ENCODE results near the gene FAAP100.
"Not testable (repeated sequence)": the region's sequence is repeated elsewhere in the genome, so short reads cannot be mapped to it uniquely, and the experiment has no call there.

Gene FAAP100, protein sequence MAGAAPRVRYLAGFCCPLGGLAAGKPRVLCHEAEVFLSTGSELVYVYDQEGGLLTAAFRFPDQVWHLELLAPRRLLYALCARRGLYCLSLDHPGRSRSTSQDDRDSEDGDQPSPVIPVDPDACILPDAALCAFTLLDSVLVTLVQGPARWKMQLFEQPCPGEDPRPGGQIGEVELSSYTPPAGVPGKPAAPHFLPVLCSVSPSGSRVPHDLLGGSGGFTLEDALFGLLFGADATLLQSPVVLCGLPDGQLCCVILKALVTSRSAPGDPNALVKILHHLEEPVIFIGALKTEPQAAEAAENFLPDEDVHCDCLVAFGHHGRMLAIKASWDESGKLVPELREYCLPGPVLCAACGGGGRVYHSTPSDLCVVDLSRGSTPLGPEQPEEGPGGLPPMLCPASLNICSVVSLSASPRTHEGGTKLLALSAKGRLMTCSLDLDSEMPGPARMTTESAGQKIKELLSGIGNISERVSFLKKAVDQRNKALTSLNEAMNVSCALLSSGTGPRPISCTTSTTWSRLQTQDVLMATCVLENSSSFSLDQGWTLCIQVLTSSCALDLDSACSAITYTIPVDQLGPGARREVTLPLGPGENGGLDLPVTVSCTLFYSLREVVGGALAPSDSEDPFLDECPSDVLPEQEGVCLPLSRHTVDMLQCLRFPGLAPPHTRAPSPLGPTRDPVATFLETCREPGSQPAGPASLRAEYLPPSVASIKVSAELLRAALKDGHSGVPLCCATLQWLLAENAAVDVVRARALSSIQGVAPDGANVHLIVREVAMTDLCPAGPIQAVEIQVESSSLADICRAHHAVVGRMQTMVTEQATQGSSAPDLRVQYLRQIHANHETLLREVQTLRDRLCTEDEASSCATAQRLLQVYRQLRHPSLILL

DNA sequence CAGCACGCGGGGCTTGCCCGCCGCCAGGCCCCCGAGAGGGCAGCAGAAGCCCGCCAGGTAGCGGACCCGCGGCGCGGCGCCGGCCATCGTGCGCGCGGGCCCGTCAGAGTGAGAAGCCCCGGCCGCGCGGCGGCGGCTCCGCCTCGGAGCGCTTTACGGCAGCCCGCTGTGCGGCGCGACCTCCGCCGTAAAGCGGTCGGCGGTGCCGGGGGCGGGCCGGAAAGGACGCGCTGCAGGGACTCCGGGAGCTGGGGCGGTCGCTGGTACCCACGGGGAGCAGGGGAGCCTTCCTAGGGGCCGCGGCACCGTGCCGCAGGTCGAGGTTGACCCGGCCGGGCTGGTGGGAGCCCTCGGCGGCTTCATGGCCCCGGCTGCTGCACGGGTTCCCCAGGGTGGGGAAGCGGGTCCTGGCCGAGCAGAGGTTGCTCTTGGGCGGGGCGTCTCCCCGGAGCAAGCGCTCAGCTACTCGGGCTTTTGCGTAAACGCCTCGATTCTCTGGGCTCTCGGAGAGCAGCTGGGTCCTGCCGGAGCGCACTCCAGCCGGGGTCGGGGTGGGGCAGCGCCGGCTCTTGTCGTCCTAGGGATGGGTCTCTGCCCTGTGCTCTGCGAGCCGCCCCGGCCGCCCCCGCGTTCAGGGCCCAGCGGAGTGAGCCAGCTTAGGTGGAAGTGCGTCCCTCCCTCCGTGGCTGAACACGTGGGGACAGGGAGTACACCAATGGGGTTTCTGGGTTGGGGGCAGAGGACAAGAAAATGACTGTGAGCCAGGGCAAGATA, at the start of gene FAAP100:
Gene FAAP100, minus strand, starts transcription at position 110 of the 774 bp plus-strand sequence. Its CDS starts 23 bp downstream, at position 87.
- peak; percentile 81 for DNase-seq

DNA sequence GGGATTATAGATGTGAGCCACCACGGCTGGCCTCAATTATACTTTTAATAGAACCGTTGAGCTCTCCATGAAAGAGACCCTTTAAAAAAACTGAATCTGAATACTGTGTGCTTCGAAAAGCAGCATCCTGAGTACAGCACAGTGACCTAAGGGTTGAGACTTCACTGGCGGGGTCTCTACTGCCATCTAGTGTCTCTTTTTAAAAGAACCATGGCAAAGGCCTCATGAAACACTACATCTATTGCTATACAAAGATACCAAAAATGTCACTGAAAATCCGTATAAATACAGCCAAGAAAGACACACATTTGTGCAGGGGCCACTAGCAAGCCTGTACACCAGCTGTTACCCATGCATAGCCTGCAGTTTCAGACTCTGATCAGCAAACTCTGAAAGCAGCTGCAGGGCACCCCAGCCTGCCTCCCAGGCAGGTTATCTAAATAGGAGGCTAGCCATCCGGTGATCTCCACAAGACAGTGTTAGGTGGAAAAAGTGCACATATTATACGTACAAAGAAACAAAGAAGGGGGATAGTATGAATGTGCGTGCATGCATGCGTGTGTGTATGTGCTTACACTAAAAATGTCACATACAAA, 49.5 kb upstream of the FAAP100 start:
- no peak for DNase-seq

DNA sequence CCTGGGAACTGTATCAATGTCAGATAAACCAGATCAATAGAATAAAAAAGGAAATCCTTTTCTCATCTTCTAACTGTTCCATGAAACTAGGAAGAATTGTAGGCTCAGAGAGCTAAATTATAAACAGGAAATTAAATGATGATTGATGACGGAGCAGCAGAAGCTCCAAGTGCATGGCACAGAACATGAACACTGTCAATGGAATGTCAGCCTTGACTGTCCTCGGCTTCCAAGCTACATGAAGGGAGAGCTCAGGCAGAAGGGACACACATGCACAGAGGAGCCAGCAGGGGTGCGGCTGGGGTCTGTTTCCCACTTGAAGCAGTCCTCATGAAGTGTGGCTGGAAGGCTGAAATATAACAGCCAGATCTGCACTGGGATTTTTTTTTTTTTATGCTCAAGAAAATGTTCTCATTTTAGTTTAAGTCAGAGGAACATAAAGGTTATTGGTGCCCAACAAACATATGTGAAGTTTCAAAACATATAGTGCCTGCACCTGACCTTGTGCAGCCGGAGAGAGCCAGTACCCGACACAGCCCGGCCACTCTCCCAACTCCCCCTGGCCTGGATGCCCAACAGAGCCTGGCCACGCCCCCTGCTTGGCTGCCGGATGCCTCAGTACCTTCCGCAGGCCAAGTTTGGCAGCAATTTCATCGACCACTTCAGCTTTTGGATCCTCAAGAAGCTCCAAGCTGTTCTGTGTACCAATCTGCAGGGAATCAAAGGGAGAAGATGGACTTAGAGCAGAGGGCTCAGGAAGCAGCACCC, 47.8 kb upstream of the FAAP100 start:
- no peak for DNase-seq

DNA sequence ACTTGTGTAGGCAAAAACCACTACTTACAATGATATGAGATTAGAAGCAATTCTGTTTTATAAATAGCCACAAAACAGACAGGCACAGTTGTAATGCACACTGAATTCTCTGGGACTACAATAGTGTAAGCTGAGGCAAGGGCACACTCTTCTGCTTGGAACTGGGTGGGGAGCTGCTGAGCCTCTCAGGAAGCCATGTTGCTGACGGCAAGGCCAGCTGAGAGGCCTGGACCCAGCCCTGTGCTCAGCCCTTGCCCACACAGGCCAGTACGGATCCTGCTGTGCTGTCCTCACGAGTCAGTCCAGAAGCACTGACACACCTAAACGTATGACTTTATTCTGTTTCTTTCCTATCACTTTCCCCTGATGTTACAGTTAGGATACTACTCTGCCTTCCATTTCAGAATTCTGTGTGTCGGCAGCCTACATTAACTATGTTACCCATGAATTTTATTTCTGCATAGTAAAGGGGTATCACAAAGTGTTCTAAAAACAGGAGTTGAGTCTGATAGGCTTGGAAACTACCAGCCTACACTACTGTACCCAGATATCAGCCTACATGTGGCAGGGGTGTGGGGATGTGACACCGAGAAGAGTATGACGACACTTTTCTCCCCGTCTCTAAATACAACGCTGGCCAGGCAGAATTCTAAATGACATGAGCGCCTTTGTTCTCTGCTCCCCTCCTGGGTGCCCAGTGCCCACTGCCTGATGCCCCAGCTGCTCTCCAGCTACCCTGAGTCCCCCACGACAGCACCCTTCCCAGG, 41.1 kb upstream of the FAAP100 start:
- DNase-seq: no peak

DNA sequence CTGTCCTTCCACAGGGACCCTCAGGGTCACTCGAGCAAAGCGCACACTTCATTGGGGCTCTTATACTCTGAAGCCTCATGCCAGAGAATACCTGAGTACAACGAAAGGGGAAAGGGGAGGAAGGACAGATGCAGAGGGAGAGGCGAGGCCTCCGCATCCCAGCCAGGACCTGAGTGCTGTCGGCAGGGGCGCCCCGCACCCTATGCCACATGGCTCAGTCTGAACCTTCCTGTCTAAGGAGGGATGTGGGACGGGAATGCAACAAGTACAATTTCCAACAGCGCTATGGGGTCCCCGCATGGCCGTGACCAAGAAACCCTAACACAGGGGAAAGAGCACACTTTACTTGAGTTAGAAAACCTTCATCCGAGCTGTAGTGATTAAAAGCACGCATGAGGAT, 39.8 kb upstream of the FAAP100 start:
- DNase-seq: no peak

DNA sequence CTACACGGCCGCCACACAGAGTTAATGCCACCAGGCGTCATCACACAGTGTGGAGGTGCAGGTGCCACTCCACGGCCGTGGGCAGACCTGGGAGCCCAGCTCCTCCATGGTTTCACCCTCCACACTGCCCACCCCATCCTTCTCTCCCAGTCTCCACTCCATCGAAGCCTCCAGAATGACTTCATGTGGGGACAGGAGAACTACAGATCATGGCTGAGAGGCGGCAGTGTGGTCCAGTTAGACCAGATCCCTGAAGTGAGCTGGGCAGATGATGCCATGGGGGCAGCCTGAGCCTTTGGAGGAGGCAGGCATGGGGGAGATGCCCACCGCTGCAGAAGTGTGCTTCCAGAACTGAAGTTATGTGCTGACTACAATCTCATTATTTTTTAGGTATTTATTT, 38.0 kb upstream of the FAAP100 start:
- DNase-seq: no peak

DNA sequence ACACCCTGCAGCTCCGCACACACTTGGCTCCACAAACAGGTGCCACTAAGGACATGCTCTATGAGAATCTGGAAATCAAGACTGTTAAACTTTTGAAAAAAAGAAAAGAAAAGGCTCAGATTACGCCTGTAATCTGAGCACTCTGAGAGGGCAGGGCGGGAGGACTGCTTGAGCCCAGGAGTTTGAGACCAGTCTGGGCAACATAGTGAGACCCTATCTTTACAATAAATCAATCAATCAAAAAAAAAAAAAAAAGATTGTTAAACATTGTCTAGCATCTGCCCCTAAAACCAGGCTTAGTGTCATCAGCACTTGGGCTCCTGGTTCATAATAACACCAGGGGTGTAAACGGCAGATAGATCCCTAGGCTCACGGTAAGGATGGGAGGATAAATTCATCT, 37.5 kb upstream of the FAAP100 start:
- no peak for DNase-seq

DNA sequence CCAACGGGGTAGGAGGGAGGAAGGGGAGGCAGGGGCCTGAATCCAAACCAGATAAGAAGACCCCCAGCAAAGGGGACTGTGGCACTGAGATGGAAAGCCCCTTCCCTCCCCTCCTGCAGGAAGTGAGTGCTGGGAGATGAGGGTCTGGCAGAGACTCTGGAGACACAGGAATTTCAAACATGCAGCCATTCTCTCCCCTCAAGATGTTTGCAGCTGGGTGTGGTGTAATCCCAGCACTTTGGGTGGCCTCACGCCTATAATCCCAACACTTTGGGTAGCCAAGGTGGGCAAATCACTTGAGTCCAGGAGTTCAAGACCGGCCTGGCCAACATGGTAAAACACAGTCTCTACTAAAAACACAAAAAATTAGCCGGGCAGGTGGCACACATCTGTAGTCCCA, 33.9 kb upstream of the FAAP100 start:
- DNase-seq: no peak

DNA sequence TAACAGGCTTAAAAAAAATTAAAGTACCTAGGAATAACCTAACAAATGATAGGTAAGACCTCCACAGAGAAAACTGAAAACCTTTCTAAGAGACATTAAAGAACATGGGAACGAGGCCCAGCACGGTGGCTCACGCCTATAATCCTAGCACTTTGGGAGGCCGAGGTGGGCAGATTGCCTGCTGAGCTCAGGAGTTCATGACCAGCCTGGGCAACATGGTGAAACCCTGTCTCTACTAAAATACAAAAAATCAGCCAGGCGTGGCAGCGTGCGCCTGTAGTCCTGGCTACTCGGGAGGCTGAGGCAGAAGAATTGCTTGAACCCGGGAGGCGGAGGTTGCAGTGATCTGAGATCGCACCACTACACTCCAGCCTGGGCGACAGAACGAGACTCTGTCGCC, 32.6 kb upstream of the FAAP100 start:
- DNase-seq: not testable (repeated sequence)

DNA sequence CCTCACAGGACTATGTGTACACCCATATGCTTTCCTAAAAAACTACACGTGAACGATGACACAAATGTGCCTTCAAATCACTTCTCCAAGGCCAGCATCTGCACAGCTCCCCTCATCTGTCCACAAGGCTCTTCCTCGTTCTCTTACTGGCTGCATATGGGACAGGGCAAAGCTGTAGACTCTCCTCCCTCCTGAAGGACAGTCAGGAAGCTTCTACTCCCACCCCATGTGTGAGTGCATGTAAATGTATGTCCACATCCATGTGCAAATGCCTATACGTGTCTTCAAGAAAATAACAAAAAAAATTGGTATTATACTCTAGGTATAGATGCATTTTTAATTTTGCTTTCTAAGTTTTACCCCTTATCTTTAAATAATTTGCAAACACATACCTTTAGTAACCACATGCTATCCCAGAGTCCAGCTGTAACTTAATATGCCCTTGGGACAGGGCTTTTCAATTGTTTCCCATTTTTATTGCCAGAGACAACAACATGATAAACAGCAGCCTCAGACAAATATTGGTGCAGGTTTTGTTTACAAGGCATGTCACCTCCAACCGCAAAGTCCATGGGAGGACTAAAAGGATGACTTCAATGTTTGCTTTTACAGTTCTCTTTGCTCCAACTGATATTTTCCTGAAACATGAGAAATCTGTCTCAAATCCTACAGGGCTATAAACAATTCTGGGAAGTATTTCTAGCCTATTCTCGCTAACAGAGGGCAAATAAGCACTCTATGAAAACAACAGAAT, 31.6 kb upstream of the FAAP100 start:
- no peak for DNase-seq

DNA sequence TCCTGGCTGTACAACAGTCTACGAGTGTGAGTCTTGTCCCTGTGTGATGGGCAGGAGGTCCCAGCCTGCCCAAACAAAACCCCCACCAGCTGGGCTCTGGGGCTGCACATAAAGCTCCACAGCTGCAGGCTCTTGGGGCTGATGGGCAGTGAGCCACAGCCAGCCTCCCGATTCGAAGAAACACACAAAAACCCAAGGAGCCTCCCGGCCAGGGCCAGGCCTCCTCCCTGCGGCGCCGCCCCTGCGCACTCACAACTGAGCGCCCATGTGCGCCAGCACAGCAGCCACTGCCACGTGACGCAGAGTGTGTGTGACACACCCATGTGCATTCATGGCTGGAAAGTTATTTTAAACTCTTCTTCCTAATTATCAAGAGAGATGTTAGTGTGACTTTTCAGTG, 30.6 kb upstream of the FAAP100 start:
- no peak for DNase-seq

DNA sequence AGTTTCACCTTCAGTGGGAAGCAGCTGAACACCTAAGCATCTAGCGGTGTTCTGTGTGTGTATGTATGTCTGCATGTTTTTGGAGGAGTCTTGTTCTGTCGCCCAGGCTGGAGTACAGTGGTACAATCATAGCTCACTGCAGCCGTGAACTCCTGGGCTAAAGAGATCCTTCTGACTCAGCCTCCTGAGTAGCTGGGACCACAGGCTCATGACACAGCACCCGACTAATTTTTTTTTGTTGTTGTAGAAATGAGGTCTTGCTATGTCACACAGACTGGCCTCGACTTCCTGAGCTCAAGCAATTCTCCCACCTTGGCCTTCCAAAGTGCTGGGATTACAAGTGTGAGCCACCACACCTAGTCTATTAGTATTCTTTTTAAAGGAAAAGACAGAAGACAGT, 30.2 kb upstream of the FAAP100 start:
- DNase-seq: no peak

DNA sequence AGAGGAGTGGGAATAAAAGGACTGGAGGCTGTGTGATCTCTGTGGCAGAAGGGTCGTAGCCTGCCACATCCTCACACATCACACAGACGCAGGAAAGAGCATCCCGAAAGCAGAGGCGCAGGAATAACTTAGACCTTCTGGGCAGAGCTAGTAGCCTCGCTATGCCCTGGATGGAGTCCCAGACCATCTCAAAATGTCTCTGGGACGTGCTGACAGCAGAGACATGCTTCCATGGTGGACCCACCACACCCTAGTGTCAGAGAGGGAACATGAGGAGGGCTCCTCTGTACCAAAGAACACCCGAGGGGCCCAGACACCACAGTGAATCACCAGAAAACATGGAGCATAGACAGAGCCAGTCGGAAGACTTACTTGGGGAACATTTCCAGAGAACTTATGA, 29.6 kb upstream of the FAAP100 start:
- no peak for DNase-seq

DNA sequence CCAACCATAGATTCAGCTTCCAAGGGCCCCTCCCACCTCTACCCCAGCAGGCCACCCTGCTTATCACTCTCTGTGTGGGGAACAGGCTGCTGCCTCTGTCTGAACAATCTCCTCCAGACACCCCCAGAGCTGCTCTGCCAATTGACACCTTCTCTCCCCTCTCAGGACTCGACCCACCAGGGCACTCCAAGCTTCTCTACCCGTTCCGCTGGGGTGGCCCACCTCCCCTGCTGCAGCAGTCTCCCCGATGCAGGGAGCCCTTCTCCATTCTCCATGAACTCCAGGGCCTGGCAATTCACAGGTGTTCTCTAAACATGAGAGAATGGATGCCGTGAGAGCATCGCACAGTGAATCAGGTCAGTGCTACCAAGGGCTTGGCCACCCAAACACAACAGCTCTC, 28.3 kb upstream of the FAAP100 start:
- DNase-seq: no peak

DNA sequence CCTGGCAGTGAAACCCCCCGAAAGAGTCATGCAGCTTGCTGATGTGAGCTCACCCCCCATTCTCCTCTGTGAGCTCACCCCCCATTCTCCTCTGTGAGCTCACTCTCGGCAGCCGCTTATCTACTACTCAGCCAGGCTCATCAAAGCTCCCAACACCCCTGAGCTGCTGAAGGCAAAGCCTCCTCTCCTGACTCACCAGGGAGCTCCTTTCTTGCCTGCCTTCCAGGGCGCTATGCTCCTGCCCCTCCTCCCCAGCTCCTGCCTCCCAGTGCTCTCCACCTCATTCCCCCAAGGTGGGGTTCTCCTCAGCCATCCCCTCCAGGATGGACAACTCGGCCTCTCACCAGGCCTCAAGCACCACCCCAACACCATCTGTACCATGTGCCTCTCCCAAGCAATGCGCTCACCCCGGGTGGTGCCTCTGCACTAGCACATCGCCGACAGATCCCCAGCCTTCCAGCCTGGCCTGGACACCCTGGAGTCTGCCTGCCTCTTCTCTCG, 27.7 kb upstream of the FAAP100 start:
- no peak for DNase-seq

DNA sequence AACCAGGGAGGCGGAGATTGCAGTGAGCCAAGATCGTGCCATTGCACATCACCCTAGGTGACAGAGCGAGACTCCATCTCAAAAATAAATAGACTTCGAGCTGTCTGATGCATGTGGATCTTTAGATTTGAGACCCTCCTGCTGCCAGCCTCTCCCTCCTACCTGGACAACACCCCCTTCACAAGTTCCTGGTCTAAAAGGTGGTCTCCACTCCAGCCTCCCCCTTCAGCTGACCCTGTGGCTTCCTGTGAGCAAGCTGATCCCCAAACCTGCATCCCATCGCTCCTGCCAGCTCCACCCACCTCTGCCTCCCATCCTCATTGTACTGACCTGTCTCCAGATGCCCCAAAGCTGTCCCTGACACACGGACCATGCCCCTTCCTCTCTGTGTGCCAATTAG, 27.1 kb upstream of the FAAP100 start:
- no peak for DNase-seq

DNA sequence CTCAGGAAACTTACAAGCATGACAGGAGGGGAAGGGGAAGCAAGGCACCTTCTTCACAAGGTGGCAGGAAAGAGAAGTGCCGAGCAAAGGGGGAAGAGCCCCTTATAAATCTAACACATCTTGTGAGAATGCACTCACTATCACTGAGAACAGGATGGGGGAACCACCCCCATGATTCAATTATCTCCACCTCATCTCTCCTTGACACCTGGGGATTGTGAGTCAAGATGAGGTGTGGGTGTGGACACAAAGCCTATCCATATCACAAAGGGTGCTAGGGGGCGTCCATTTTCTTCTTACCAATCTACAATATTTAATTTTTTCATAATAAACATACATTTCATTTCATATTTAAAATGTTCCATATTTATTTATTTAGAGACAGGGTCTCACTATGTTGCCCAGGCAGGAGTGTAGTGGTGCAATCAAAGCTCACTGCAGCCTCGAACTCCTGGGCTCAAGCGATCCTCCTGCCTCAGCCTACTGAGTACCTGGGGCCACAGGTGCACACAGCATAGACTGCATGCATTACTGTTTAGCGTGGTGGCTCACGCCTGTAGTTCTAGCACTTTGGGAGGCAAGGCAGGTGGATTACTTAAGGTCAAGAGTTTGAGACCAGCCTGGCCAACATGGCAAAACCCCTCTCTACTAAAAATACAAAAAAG, 26.5 kb upstream of the FAAP100 start:
- DNase-seq: no peak

DNA sequence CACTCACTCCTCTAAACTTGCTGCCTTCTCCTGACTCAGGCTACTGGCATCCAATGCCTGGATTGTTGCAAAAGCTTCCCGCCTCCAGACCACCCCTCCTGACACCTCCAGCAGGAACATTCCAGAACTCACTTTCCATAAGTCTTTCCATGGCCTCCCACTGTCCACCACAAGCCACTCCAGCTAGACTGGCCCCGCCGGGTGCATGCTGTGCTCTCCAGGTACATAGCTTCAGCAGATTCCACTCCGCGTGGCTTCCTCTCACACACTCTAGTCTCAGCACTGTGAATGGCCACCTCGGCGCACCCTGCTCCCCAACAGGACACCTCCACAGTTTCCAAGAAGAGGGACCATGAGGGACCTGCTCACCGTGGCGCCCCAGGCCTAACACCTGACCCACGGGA, 25.9 kb upstream of the FAAP100 start:
- no peak for DNase-seq

DNA sequence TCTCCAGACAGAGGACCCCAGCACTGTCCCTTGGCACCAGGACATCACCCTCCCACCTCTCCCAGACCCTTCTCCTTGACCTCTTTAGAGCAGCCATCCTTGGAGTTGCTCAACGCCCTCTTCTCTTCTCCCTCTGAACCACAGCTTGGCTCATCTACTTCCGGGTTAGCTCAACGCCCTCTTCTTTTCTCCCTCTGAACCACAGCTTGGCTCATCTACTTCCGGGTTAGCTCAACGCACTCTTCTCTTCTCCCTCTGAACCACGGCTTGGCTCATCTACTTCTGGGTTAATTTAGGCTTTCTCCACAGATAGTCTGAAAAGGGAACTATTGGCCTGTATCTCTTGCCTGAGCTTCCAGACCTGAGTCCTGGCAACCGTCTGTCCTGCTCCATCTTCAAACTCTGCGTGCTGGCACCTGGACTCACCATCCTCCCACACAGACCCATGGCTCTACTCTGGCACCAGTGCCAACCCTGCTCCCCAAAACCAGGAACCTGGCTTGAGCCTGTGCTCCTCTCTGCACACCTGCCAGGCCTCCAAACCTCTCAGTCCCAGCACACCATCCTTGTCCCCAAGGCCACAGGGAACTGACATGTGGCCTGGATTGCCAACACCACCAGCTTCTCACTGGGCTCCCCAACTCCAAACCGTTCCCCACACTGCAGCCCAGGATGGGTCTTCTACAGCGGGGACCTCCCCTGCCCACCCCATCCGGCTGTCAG, 25.3 kb upstream of the FAAP100 start:
- DNase-seq: no peak

Data from stimulated activated CD4-positive, alpha-beta T cell treated with anti-CD3 and anti-CD28 coated beads, Interleukin-12 subunit alpha, Interleukin-12 subunit beta, amount 100 ng/mL, for 4 hours (primary cell).